ENCODE data around the gene IFT74.

DNA sequence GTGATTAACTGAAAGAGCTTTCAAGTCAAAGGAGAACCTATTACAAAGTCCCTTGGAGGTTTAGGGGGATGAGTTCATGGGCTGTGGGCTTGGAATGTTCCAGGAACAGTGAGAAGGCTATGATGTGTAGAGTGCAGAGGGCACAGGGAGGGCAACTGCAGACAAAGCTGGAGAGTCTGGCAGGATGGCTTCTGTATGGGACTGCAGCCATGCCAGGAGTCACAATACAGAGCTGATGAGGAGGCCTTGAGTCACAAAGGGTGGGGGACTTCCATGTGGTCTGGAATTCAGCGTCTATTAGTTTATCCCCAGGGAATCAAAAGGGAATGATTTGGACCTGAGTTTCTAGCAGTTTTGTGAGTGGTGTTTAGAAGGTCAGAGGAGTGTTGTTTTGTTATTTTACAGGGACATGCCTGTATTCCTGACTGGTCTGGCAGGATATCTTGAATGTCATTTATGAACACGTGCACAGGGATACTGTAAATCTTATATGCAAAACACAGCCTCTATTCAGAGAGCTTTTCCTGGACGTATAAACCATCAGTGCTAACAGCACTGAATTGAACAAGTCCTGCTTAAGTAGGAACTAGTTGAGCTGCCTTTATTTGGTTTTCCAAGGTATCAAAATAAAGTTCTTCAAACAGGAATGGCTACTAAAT is 138.6 kb downstream of the IFT74 start:
- TF ChIP-seq, protein P1, sequence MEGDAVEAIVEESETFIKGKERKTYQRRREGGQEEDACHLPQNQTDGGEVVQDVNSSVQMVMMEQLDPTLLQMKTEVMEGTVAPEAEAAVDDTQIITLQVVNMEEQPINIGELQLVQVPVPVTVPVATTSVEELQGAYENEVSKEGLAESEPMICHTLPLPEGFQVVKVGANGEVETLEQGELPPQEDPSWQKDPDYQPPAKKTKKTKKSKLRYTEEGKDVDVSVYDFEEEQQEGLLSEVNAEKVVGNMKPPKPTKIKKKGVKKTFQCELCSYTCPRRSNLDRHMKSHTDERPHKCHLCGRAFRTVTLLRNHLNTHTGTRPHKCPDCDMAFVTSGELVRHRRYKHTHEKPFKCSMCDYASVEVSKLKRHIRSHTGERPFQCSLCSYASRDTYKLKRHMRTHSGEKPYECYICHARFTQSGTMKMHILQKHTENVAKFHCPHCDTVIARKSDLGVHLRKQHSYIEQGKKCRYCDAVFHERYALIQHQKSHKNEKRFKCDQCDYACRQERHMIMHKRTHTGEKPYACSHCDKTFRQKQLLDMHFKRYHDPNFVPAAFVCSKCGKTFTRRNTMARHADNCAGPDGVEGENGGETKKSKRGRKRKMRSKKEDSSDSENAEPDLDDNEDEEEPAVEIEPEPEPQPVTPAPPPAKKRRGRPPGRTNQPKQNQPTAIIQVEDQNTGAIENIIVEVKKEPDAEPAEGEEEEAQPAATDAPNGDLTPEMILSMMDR (IDR thresholded peaks at IDR 0.05; ENCODE audit: insufficient read depth, low read length), result no peak
- no peak for TF ChIP-seq POLR2AphosphoS5 (IDR thresholded peaks at IDR 0.05; ENCODE audit: low read depth)
- TF ChIP-seq, protein P2, sequence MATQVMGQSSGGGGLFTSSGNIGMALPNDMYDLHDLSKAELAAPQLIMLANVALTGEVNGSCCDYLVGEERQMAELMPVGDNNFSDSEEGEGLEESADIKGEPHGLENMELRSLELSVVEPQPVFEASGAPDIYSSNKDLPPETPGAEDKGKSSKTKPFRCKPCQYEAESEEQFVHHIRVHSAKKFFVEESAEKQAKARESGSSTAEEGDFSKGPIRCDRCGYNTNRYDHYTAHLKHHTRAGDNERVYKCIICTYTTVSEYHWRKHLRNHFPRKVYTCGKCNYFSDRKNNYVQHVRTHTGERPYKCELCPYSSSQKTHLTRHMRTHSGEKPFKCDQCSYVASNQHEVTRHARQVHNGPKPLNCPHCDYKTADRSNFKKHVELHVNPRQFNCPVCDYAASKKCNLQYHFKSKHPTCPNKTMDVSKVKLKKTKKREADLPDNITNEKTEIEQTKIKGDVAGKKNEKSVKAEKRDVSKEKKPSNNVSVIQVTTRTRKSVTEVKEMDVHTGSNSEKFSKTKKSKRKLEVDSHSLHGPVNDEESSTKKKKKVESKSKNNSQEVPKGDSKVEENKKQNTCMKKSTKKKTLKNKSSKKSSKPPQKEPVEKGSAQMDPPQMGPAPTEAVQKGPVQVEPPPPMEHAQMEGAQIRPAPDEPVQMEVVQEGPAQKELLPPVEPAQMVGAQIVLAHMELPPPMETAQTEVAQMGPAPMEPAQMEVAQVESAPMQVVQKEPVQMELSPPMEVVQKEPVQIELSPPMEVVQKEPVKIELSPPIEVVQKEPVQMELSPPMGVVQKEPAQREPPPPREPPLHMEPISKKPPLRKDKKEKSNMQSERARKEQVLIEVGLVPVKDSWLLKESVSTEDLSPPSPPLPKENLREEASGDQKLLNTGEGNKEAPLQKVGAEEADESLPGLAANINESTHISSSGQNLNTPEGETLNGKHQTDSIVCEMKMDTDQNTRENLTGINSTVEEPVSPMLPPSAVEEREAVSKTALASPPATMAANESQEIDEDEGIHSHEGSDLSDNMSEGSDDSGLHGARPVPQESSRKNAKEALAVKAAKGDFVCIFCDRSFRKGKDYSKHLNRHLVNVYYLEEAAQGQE (IDR thresholded peaks at IDR 0.05; ENCODE audit: insufficient replicate concordance, low read depth), result no peak

Measured in HL-60 (cell line).